Thymus (tissue), 11 donors: ENCODE measurements around the gene GPRC5B. TPM values are rescaled to one million over a fixed set of nuclear protein-coding genes. Genes with fewer than 3 reads are reported as not detected.

Source experiments
- DNase-seq, 9 donors: peaks; one replicate each; pipeline ENCODE4 v3.0.0-alpha.2; 2013; ENCODE audit warnings: low spot score in 9 of 9, low read depth in 6 of 9, missing footprints in 1 of 9
- H3K27ac ChIP-seq, 2 donors: one replicate each; pipeline ENCODE4 v1.5.1; 2013; ENCODE audit warnings: control low read depth in 1 of 2, low read depth in 1 of 2, low read length in 1 of 2, mild to moderate bottlenecking in 1 of 2, moderate library complexity in 1 of 2
- H3K27me3 ChIP-seq, 2 donors: one replicate each; pipeline ENCODE4 v1.5.1; 2013; ENCODE audit warnings: low read length in 1 of 2; ENCODE audit not compliant: control insufficient read depth in 2 of 2, insufficient read depth in 1 of 2
- H3K36me3 ChIP-seq, 2 donors: one replicate each; pipeline ENCODE4 v1.5.1; 2013; ENCODE audit warnings: low read length in 1 of 2, mild to moderate bottlenecking in 1 of 2, moderate library complexity in 1 of 2; ENCODE audit not compliant: control insufficient read depth in 2 of 2, insufficient read depth in 2 of 2
- H3K4me1 ChIP-seq, 2 donors: one replicate each; pipeline ENCODE4 v1.5.1; 2013; ENCODE audit warnings: low read length in 2 of 2; ENCODE audit not compliant: control insufficient read depth in 2 of 2, insufficient read depth in 2 of 2
- H3K4me3 ChIP-seq, 2 donors: one replicate each; pipeline ENCODE4 v1.5.1; 2013; ENCODE audit warnings: low read length in 2 of 2, control low read depth in 1 of 2, mild to moderate bottlenecking in 1 of 2
- H3K9me3 ChIP-seq, 2 donors: one replicate each; pipeline ENCODE4 v1.5.1; 2013; ENCODE audit warnings: low read length in 1 of 2, mild to moderate bottlenecking in 1 of 2; ENCODE audit not compliant: control insufficient read depth in 2 of 2, insufficient read depth in 1 of 2
- WGBS: extraction: QIAGEN DNeasy Blood & Tissue Kit; methylation state at CpG from one replicate; pipeline ENCODE4 v1.1.7; 2013; 5-methylcytosine and 5-hydroxymethylcytosine counted together
- polyA plus RNA-seq: library from polyadenylated mRNA; stranded (reverse); fragments of 200-250 nt; gene quantifications from one replicate; pipeline ENCODE4 v1.2.3, GENCODE V29; 2013
- total RNA-seq: library from RNA; stranded (reverse); fragments of 120-200 nt; gene quantifications from one replicate; pipeline ENCODE4 v1.2.4, GENCODE V29; 2013
- donor health status: healthy.

The GPRC5B gene
- total and polyA plus RNA-seq, 2 donors = 1.5 to 7.8 TPM

DNA sequence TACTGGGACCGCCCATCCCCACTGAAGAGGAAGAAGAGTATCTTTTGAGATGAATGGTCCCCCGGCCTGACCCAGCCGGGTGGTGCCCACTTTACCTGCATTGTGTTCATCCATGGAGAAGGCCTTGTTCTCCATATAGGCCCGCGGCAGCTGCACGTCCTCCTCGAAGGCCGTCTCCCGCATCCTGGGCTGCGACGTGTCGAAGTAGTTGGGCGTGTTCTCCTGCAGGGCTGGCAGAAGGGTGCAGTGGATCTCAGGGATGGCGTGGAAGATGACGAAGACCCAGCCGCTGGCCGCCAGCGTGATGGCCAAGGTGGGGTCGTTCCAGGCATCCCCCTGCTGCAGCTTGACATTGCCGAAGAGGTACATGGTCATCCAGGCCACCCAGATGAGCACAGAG lies 12.9 kb downstream of the GPRC5B start:
- no peak for DNase-seq
- no peak overlapping the region for H3K4me3 ChIP-seq
- no peaks in the 10 kb centered on the region for H3K9me3 ChIP-seq
- H3K4me1 ChIP-seq = no peaks in the 10 kb centered on the region
- peaks cover 0 to 7% of the 10 kb centered on the region in 2 donors for H3K27me3 ChIP-seq
- WGBS = 98% methylated on average over 20 of the region's 20 CpGs
- no peaks in the 10 kb centered on the region for H3K36me3 ChIP-seq
- H3K27ac ChIP-seq = no peak overlapping the region

DNA sequence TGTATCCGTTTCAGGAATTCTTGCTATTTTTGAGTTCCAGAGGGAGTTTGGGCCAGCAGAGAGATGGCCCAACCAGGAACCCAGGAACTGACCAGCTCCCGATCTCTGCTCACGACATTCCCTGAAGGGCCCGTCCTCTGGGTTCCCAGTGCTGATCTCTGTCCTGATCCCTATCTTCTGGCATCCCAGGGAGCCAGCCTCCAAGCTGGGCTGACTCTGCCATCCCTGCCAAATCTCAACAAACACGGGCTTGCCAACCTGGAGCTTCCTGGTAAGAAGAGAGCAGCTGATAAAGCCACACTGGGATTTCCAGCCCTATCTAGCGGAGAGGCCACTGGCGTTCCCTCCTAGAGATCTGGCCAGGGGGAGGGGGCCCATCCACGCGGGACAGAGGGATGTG lies 16.2 kb downstream of the GPRC5B start:
- H3K4me1 ChIP-seq = no peaks in the 10 kb centered on the region
- WGBS = 96% methylated on average over 9 of the region's 9 CpGs
- H3K4me3 ChIP-seq = no peak overlapping the region
- H3K36me3 ChIP-seq = no peaks in the 10 kb centered on the region
- no peaks in the 10 kb centered on the region for H3K27me3 ChIP-seq
- no peaks in the 10 kb centered on the region for H3K9me3 ChIP-seq
- H3K27ac ChIP-seq = no peak overlapping the region
- DNase-seq = no peak

DNA sequence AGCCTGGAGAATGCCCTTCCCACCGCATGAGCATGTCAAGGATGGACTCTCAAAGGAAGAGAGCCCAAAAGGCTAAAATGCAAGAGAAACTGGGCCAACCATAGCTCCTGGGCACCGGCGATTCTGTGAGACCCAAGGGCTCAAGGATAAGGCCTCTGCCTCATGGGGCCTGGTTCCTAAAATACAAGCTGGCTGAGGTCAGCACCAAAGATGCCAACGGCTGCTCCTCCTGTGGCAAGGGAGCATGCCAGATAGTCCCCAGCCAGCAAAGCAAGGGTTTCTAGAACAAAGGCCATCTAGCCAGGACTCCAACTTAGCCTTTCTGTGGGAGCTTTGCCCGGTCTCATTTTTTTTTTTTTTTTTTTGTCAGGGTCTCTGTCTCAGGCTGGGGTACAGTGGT lies 20.1 kb downstream of the GPRC5B start:
- no peaks in the 10 kb centered on the region for H3K36me3 ChIP-seq
- no peak for DNase-seq

DNA sequence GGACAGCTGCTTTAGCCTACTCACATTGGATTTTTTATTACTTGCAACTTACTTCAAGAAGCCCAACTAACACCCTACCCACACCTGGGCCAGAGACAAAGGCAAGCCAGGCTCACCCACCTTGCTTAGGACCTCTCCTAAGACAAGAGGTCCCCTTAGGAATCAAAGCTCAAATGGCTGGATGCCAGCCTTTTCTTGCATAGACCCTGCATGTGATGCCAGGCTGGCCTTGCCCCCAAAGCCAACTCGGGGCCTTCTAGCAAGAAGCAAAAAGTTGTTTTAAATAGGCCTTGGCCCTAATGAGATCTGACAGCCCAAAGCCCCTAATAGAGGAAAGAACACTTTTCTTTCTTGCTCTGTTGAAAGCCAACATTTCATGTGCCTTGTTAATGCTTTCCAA lies 20.7 kb downstream of the GPRC5B start:
- Histone ChIP-seq H3K27me3 (no peaks in the 10 kb centered on the region), H3K9me3 (no peaks in the 10 kb centered on the region), H3K4me3 (no peak overlapping the region), H3K27ac (no peak overlapping the region), H3K4me1 (no peaks in the 10 kb centered on the region), H3K36me3 (no peaks in the 10 kb centered on the region)
- no peak for DNase-seq
- 85% methylated on average over 1 of the region's 1 CpG for WGBS

More for the DNA sequence above, 20.1 kb downstream of the GPRC5B start:
- Histone ChIP-seq H3K4me3 (no peak overlapping the region), H3K27ac (no peak overlapping the region), H3K9me3 (no peaks in the 10 kb centered on the region), H3K27me3 (no peaks in the 10 kb centered on the region), H3K4me1 (no peaks in the 10 kb centered on the region)
- WGBS = 95% methylated on average over 5 of the region's 5 CpGs

DNA sequence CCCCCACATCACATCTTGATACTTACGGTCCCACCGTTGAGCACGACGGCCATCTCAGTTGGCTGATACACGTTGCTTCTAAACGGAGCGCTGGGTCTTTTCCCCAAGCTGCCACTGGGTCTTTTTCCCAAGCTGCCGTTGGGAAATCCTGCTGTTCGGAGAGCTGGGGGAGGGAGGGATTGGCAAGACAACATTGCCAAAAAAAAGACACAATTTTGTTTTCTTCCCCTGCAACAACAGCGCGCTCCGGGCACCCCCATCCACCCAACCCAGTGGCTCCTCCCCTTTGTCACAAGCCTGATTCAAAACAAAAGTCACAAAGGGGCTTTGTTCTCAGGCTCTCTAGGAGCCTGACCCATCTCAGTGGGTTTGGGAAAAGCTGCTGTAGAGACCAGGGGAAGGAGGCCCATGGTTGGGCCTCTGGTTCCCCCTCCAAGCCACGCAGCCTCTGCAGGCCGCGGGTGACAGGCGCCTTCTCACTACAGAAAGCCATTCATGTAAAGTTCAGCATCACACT lies 22.8 kb downstream of the GPRC5B start:
- no peak for DNase-seq

DNA sequence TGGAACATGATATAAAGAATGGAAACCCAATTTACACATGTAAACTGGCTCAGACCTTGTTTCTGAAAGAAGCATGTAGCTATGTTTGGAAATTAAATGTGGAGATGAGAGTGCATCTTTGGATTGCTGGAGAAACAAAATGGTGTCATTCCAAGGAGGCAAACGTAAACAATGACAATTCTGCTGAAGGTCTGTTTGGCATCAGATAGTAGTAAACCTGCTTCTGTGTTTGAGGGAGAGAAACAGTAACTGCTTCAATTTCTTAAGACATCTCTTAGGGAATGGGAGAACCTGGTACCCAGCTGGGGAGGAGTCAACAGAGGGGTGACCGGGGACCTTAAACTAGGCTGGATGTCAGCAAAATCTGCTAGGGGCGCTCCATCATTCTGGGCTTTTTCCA lies 23.5 kb downstream of the GPRC5B start:
- no peaks in the 10 kb centered on the region for H3K27me3 ChIP-seq
- H3K9me3 ChIP-seq = no peaks in the 10 kb centered on the region
- no peak for DNase-seq
- WGBS = 98% methylated on average over 3 of the region's 3 CpGs
- no peaks in the 10 kb centered on the region for H3K36me3 ChIP-seq
- no peak overlapping the region for H3K4me3 ChIP-seq
- H3K4me1 ChIP-seq = no peaks in the 10 kb centered on the region
- H3K27ac ChIP-seq = no peak overlapping the region

More for the DNA sequence above, 22.8 kb downstream of the GPRC5B start:
- WGBS = 91% methylated on average over 16 of the region's 16 CpGs
- H3K36me3 ChIP-seq = no peaks in the 10 kb centered on the region
- no peaks in the 10 kb centered on the region for H3K4me1 ChIP-seq
- no peak overlapping the region for H3K27ac ChIP-seq
- no peaks in the 10 kb centered on the region for H3K27me3 ChIP-seq
- H3K4me3 ChIP-seq = no peak overlapping the region
- H3K9me3 ChIP-seq = no peaks in the 10 kb centered on the region

DNA sequence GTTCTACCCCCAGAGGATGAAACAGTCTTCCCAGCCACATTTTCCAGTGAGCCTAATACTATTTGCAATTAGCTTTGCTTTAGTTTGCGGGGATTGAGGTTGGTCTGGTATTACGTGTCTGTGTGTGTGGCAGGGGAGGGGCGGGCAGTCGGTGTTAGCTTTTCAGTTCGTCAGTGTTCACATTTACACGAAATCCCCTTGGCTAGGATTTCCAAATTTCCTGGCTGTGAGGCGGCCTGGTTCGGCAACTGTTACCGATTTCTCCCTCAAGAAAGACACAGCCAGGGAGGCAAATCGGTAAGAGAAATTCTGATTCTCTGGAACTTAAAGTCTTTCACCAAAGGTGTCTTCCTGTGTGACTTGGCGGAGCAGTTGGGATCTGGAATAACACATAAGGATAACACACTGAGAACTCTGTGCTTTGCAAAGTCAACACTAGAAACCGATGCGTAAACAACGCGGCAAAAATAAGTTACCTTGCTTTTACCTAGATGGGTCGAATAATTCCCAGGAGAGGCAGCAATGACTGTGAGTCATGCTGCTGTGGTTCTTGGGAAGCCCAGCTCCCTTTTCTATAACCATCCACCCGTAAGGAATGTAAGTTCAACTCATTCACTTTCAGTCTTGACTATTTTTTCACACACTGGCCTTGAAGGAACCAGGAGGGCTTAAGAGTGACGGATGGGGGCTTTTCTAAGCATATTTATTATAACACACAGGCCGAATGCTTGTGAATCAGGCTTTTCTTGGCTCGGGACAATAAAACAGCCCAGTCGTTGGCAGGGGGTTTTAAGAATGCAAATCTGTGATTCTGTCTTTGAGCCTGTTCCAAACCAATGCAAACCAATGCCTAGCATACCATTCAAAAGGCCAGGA lies 24.2 kb downstream of the GPRC5B start:
- H3K36me3 ChIP-seq = no peaks in the 10 kb centered on the region
- H3K4me3 ChIP-seq = no peak overlapping the region
- no peaks in the 10 kb centered on the region for H3K4me1 ChIP-seq
- H3K27ac ChIP-seq = no peak overlapping the region
- 93% methylated on average over 21 of the region's 21 CpGs for WGBS
- no peaks in the 10 kb centered on the region for H3K9me3 ChIP-seq
- no peaks in the 10 kb centered on the region for H3K27me3 ChIP-seq
- DNase-seq = no peak

DNA sequence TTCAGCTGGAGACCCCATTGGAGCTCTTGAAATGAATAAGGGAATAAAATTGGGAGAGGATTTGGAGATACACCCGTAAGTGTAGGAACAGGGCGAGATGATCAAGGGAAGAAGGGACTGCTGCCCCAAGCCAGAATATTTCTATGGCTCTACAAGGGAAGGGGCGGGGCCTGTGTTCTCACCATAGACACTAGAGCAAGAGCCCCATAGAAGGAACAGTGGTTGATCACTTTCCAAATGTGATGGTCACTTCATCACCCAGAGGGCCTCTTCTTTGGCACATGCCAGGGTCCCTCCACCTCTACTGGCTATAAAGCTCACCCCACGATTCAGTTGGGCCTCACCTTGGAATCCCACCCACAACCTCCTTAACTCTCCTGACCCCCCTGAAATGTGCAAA lies 25.0 kb downstream of the GPRC5B start:
- H3K36me3 ChIP-seq = no peaks in the 10 kb centered on the region
- H3K4me3 ChIP-seq = no peak overlapping the region
- no peaks in the 10 kb centered on the region for H3K27me3 ChIP-seq
- no peak overlapping the region for H3K27ac ChIP-seq
- no peaks in the 10 kb centered on the region for H3K4me1 ChIP-seq
- no peak for DNase-seq
- H3K9me3 ChIP-seq = no peaks in the 10 kb centered on the region
- WGBS = 91% methylated on average over 4 of the region's 4 CpGs

DNA sequence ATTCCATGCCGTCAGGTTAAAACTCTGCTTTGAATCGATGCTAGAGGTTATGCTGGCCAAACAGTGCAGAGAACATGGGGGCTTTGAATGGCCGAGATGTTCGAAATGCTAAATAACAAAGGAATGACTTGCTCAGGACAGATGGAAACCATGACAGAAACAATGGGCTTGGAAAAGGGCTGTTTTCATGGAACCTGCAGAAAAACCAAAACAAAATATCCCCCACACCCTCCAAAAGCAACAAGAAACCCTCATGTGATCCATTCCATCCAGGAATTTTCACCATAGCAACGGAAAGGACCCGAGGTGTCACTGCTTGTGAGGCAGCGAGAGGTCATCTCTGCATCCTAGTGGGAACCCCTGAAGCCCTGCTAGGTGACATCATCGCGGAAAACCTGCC lies 25.5 kb downstream of the GPRC5B start:
- Histone ChIP-seq H3K27me3 (no peaks in the 10 kb centered on the region), H3K36me3 (no peaks in the 10 kb centered on the region), H3K9me3 (no peaks in the 10 kb centered on the region), H3K27ac (no peak overlapping the region), H3K4me3 (no peak overlapping the region), H3K4me1 (no peaks in the 10 kb centered on the region)
- WGBS = 96% methylated on average over 9 of the region's 9 CpGs
- DNase-seq = no peak
